Endothelial cell of umbilical vein (primary cell): Measurements from ENCODE around the gene EMID1. TPM values are rescaled to one million over a fixed set of nuclear protein-coding genes. Genes with fewer than 3 reads are reported as not detected.

Experiments
- BruUV-seq: library from RNA; stranded (reverse); fragments of 400-500 nt; replicated peaks from 2 replicates; lab custom pipeline; 2021; lab: Mats Ljungman, UMichigan
- CTCF ChIA-PET: fragments of 300-600, 350-600 bp; sonication (Branson Sonifier 250); formaldehyde crosslinking; loops from one replicate; lab custom pipeline; 2021; ENCODE audit warnings: antibody characterized with exemption, inconsistent platforms; lab: Charles Lee
- POLR2A ChIA-PET: fragments of 300-600, 350-600 bp; sonication (Branson Sonifier 250); formaldehyde crosslinking; loops from one replicate; lab custom pipeline; 2021; ENCODE audit warnings: antibody characterized with exemption, inconsistent platforms; lab: Charles Lee
- DNase-seq: peaks from one replicate; pipeline ENCODE4 v3.0.0-alpha.2; 2011; ENCODE audit warnings: low read depth, low spot score
- FAIRE-seq: peaks from 2 replicates; lab custom pipeline; 2011; peaks lifted over from hg19 to GRCh38; lab: Jason Lieb, UNC
- H2AFZ ChIP-seq: 2 replicates; pipeline ENCODE4 v1.6.0; 2012; ENCODE audit warnings: low read depth, low read length, control low read depth, inconsistent platforms
- H3K27ac ChIP-seq: 2 replicates; pipeline ENCODE4 v1.5.1; 2011; ENCODE audit warnings: low read depth, mild to moderate bottlenecking, control low read depth, low read length, moderate library complexity; ENCODE audit not compliant: insufficient read depth
- H3K27me3 ChIP-seq, 2 experiments: 2 replicates each; pipeline versions ENCODE4 v1.6.0 to v1.6.1; 2011; ENCODE audit warnings: low read length in 2 of 2, mixed read lengths in 1 of 2; ENCODE audit not compliant: control insufficient read depth in 2 of 2, insufficient read depth in 2 of 2
- H3K36me3 ChIP-seq, 2 experiments: 2 replicates in 1 of 2; 3 replicates in 1 of 2; pipeline ENCODE4 v1.5.1; 2011; ENCODE audit warnings: low read length in 2 of 2, mild to moderate bottlenecking in 1 of 2, moderate library complexity in 1 of 2; ENCODE audit not compliant: control insufficient read depth in 2 of 2, insufficient read depth in 2 of 2; ENCODE audit errors: extremely low read depth in 1 of 2
- H3K4me1 ChIP-seq: 3 replicates; pipeline ENCODE4 v1.5.1; 2011; ENCODE audit warnings: mild to moderate bottlenecking, low read length; ENCODE audit not compliant: control insufficient read depth, insufficient read depth; ENCODE audit errors: extremely low read depth
- H3K4me2 ChIP-seq: 2 replicates; pipeline ENCODE4 v1.6.1; 2011; ENCODE audit warnings: low read length, control low read depth, mixed read lengths; ENCODE audit not compliant: insufficient read depth
- H3K4me3 ChIP-seq, 3 experiments: fragments of 200-600 bp in 1 of 3; sonication (generic), shearing (Covaris generic) in 1 of 3; replicated peaks in 1 of 3; 2 replicates each; pipeline ENCODE4 v1.5.1; 2011 to 2016; ENCODE audit warnings: control low read depth in 3 of 3, low read length in 3 of 3, mild to moderate bottlenecking in 2 of 3, inconsistent platforms in 1 of 3, low read depth in 1 of 3, moderate library complexity in 1 of 3; ENCODE audit not compliant: insufficient read depth in 1 of 3
- H3K79me2 ChIP-seq: 2 replicates; pipeline ENCODE4 v1.6.0; 2012; ENCODE audit warnings: low read length, inconsistent platforms; ENCODE audit not compliant: control insufficient read depth, insufficient read depth
- H3K9ac ChIP-seq: replicated peaks from 2 replicates; pipeline ENCODE3; 2011; ENCODE audit warnings: low read length, control low read depth; ENCODE audit not compliant: insufficient read depth; ENCODE audit errors: extremely low read depth
- H3K9me1 ChIP-seq: replicated peaks from 3 replicates; pipeline ENCODE4 v1.6.0; 2011; ENCODE audit warnings: mild to moderate bottlenecking, low read length; ENCODE audit not compliant: control insufficient read depth, insufficient read depth; ENCODE audit errors: extremely low read depth
- H3K9me3 ChIP-seq: replicated peaks from 2 replicates; pipeline ENCODE4 v1.5.1; 2012; ENCODE audit warnings: low read length, inconsistent platforms; ENCODE audit not compliant: control insufficient read depth, insufficient read depth
- H4K20me1 ChIP-seq: replicated peaks from 2 replicates; pipeline ENCODE3; 2011; ENCODE audit warnings: mild to moderate bottlenecking, low read length; ENCODE audit not compliant: control insufficient read depth, insufficient read depth; ENCODE audit errors: extremely low read depth
- EZH2 ChIP-seq: IDR thresholded peaks from 2 replicates; pipeline ENCODE4 v1.6.1; 2012; ENCODE audit warnings: borderline replicate concordance, low read depth, mild to moderate bottlenecking, moderate library complexity, low read length, inconsistent platforms; ENCODE audit not compliant: severe bottlenecking
- FOS ChIP-seq: IDR thresholded peaks from 2 replicates; pipeline ENCODE4 v1.6.1; 2011; ENCODE audit warnings: mild to moderate bottlenecking, low read length, moderate library complexity, borderline replicate concordance; ENCODE audit not compliant: insufficient read depth
- GATA2 ChIP-seq: IDR thresholded peaks from 2 replicates; pipeline ENCODE4 v1.7.0; 2011; ENCODE audit warnings: low read depth, mild to moderate bottlenecking, moderate library complexity, mixed read lengths, low read length; ENCODE audit not compliant: insufficient read length, insufficient read depth
- JUN ChIP-seq: IDR thresholded peaks from 2 replicates; pipeline ENCODE4 v1.6.1; 2011; ENCODE audit warnings: borderline replicate concordance, low read depth; ENCODE audit not compliant: insufficient read length, insufficient read depth
- MYC ChIP-seq: IDR thresholded peaks from one replicate; pipeline ENCODE4 v1.6.1; 2011; ENCODE audit warnings: mild to moderate bottlenecking, low read depth, low read length
- POLR2A ChIP-seq: IDR thresholded peaks from 2 replicates; pipeline ENCODE4 v1.6.1; 2012; ENCODE audit warnings: low read depth, mild to moderate bottlenecking, control low read depth, low read length
- POLR2AphosphoS5 ChIP-seq: IDR thresholded peaks from 2 replicates; pipeline ENCODE4 v1.6.1; 2012; ENCODE audit warnings: low read depth, mild to moderate bottlenecking, control low read depth, low read length, moderate library complexity; ENCODE audit not compliant: insufficient read depth
- dilution Hi-C: fragments of 300-500 bp; cut with MboI; formaldehyde crosslinking; loops from one replicate; pipeline ENCODE4 v1.15.0; 2019; ENCODE audit warnings: low sequenced_read_pairs; ENCODE audit not compliant: extremely low pct_ligation_motif_present
- intact Hi-C: fragments of 100-400 bp; cut with micrococcal nuclease; formaldehyde crosslinking; loops from one replicate; pipeline ENCODE4 v1.10.0; 2022
- polyA plus RNA-seq, 4 experiments: library from polyadenylated mRNA; depleted of rRNA in 3 of 4; stranded (reverse) in 3 of 4; unstranded in 1 of 4; fragments of >200 nt; gene quantifications; 2 replicates each; pipeline versions ENCODE4 v1.2.1 to v1.2.3, GENCODE V29; 2011 to 2012; ENCODE audit warnings: missing spikeins in 1 of 4
- total RNA-seq: library from RNA; stranded (reverse); gene quantifications from 2 replicates; pipeline ENCODE4 v1.2.3, GENCODE V29; 2021
- TF ChIP-seq, protein P1 (sequence below): IDR thresholded peaks from 2 replicates; pipeline ENCODE4 v1.6.1; 2011; ENCODE audit not compliant: insufficient read depth, insufficient read length
- TF ChIP-seq, protein P2 (sequence below), 2 donors: IDR thresholded peaks; 1 replicate in 1 of 2; 2 replicates in 1 of 2; pipeline ENCODE4 v1.5.1; 2011; ENCODE audit warnings: low read length in 2 of 2, mild to moderate bottlenecking in 2 of 2, moderate library complexity in 2 of 2, control low read depth in 1 of 2, inconsistent platforms in 1 of 2, low read depth in 1 of 2; ENCODE audit not compliant: insufficient read depth in 1 of 2; ENCODE audit errors: extremely low read depth in 1 of 2

Gene EMID1
- total and polyA plus RNA-seq, 2 donors (not counting 3 experiments of a cell fraction or from before 2014, with no cell fraction given): 0.51 to 0.75 TPM

DNA sequence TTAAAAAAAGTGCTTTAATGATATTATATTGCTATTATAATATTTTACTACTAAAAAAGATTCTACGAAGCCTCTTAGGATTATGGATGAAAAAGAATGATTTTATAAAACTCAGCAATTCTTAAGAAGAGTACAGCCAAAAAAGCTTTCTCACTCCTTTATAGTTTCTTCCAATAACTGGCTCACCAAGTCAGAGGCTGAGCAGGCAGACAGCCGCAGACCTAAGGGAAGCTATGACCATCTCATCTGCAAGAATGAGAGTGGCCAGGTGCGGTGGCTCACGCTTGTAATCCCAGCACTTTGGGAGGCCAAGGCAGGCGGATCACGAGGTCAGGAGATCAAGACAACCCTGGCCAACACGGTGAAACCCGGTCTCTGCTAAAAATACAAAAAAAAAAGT, 12.7 kb upstream of the EMID1 start:
- H4K20me1 ChIP-seq: no peaks in the 10 kb centered on the region
- DNase-seq (no peak), FAIRE-seq (no peak)
- no peak overlapping the region for H2AFZ ChIP-seq
- no peak overlapping the region for H3K27ac ChIP-seq
- H3K4me1 ChIP-seq: no peaks in the 10 kb centered on the region
- no TSS peak for BruUV-seq
- H3K9me1 ChIP-seq: no peaks in the 10 kb centered on the region
- no peak overlapping the region for H3K4me3 ChIP-seq
- no peaks in the 10 kb centered on the region for H3K79me2 ChIP-seq
- intact Hi-C loops: no loop called here
- H3K9ac ChIP-seq: no peak overlapping the region
- H3K27me3 ChIP-seq: peaks cover 0 to 4% of the 10 kb centered on the region in 2 experiments
- H3K36me3 ChIP-seq: no peaks in the 10 kb centered on the region
- POLR2A ChIA-PET: no interaction called here
- dilution Hi-C loops: no loop called here
- no peaks in the 10 kb centered on the region for H3K9me3 ChIP-seq
- H3K4me2 ChIP-seq: no peak overlapping the region
- CTCF ChIA-PET: interaction anchor here (0.7 to 2.3 kb wide), 3 partner anchors 9 to 32 kb away, joined by 3 to 5 read pairs (median 5); no protein-coding TSS in a partner anchor
- TF ChIP-seq JUN: no peak
- TF ChIP-seq, protein P1, sequence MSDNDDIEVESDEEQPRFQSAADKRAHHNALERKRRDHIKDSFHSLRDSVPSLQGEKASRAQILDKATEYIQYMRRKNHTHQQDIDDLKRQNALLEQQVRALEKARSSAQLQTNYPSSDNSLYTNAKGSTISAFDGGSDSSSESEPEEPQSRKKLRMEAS: no peak
- TF ChIP-seq, protein P2, sequence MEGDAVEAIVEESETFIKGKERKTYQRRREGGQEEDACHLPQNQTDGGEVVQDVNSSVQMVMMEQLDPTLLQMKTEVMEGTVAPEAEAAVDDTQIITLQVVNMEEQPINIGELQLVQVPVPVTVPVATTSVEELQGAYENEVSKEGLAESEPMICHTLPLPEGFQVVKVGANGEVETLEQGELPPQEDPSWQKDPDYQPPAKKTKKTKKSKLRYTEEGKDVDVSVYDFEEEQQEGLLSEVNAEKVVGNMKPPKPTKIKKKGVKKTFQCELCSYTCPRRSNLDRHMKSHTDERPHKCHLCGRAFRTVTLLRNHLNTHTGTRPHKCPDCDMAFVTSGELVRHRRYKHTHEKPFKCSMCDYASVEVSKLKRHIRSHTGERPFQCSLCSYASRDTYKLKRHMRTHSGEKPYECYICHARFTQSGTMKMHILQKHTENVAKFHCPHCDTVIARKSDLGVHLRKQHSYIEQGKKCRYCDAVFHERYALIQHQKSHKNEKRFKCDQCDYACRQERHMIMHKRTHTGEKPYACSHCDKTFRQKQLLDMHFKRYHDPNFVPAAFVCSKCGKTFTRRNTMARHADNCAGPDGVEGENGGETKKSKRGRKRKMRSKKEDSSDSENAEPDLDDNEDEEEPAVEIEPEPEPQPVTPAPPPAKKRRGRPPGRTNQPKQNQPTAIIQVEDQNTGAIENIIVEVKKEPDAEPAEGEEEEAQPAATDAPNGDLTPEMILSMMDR (IDR thresholded peaks at IDR 0.05; ENCODE audit: extremely low read depth in 1 of 2, insufficient read depth in 1 of 2, low read depth in 1 of 2, low read length in 2 of 2): no peak
- no peak for TF ChIP-seq FOS
- TF ChIP-seq POLR2A: no peak
- no peak for TF ChIP-seq POLR2AphosphoS5
- TF ChIP-seq MYC: no peak
- TF ChIP-seq EZH2: no peak
- no peak for TF ChIP-seq GATA2
